NCI-H2227 (cell line): ENCODE results near the gene PLCH1.

Source experiments
- DNase-seq: peaks from one replicate; lab custom pipeline; 2025; ENCODE audit not compliant: unreplicated experiment; lab: John Stamatoyannopoulos, UW

Gene PLCH1

GRCh38 chr3:155553326-155553725, 191.5 kb downstream of the PLCH1 start:
- DNase-seq, result no peak

- no peak for DNase-seq
Observed at GRCh38 chr3:155550391-155550790, 194.5 kb downstream of the PLCH1 start.

- no peak for DNase-seq
Observed at GRCh38 chr3:155549087-155549486, 195.8 kb downstream of the PLCH1 start.

- DNase-seq, result no peak
Observed at GRCh38 chr3:155548195-155548594, 196.7 kb downstream of the PLCH1 start.

GRCh38 chr3:155535098-155535497, 209.8 kb downstream of the PLCH1 start:
- DNase-seq, result no peak

GRCh38 chr3:155528579-155528978, 216.3 kb downstream of the PLCH1 start:
- DNase-seq, result no peak

- DNase-seq, result no peak
Observed at GRCh38 chr3:155525324-155525833, 219.5 kb downstream of the PLCH1 start.

GRCh38 chr3:155520463-155520862, 224.4 kb downstream of the PLCH1 start:
- no peak for DNase-seq

- peak; percentile 92 for DNase-seq
Observed at GRCh38 chr3:155519078-155519477, 225.8 kb downstream of the PLCH1 start.

- DNase-seq, result no peak
Observed at GRCh38 chr3:155517903-155518302, 227.0 kb downstream of the PLCH1 start.

GRCh38 chr3:155516439-155516838, 228.4 kb downstream of the PLCH1 start:
- DNase-seq, result no peak

GRCh38 chr3:155512867-155513261, 232.0 kb downstream of the PLCH1 start:
- DNase-seq, result no peak

- DNase-seq, result no peak
Observed at GRCh38 chr3:155512175-155512866, 232.6 kb downstream of the PLCH1 start.

GRCh38 chr3:155504682-155505081, 240.2 kb downstream of the PLCH1 start:
- DNase-seq, result peak; percentile 35

GRCh38 chr3:155502630-155503029, 242.2 kb downstream of the PLCH1 start:
- no peak for DNase-seq

- DNase-seq, result no peak
Observed at GRCh38 chr3:155500194-155500818, 244.6 kb downstream of the PLCH1 start.

- no peak for DNase-seq
Observed at GRCh38 chr3:155497930-155498647, 246.8 kb downstream of the PLCH1 start.

GRCh38 chr3:155496206-155496605, 248.7 kb downstream of the PLCH1 start:
- DNase-seq, result no peak

GRCh38 chr3:155495387-155495786, 249.5 kb downstream of the PLCH1 start:
- no peak for DNase-seq

GRCh38 chr3:155494332-155494731, 250.5 kb downstream of the PLCH1 start:
- no peak for DNase-seq

GRCh38 chr3:155492841-155493240, 252.0 kb downstream of the PLCH1 start:
- no peak for DNase-seq

- DNase-seq, result no peak
Observed at GRCh38 chr3:155491696-155492095, 253.2 kb downstream of the PLCH1 start.
